ENCODE results near the gene ACOX3. TPM values are rescaled to one million over a fixed set of nuclear protein-coding genes. Genes with fewer than 3 reads are reported as not detected.
"Not testable (repeated sequence)": the region's sequence is repeated elsewhere in the genome, so short reads cannot be mapped to it uniquely, and the experiment has no call there.

Gene ACOX3
- total RNA-seq, 4 donors from 2014 or later: 42.3 to 86.2 (median 50.3) TPM

- DNase-seq: no peak
- H3K27ac ChIP-seq: peak overlapping the region; percentile 92 to 94 (median 94)
- intact Hi-C loops (cut with DNase I): no loop called here
- WGBS, 2 donors: 0 to 6% methylated on average over 1 to 9 of the region's 21 CpGs
- H3K27me3 ChIP-seq: no peaks in the 10 kb centered on the region
- H3K4me1 ChIP-seq: peaks cover 19 to 71% (median 33%) of the 10 kb centered on the region in 3 donors
- TF ChIP-seq POLR2A (IDR thresholded peaks at IDR 0.05): no peak
- no peak for TF ChIP-seq CTCF (IDR thresholded peaks at IDR 0.05)
- peaks cover 0 to 27% (median 0%) of the 10 kb centered on the region in 3 donors for H3K36me3 ChIP-seq
- H3K9me3 ChIP-seq: no peaks in the 10 kb centered on the region
- peak overlapping the region; percentile 87 to 100 (median 92) for H3K4me3 ChIP-seq
Measured at GRCh38 chr4:8427761-8428287, 12.7 kb downstream of the ACOX3 start.

- no peaks in the 10 kb centered on the region for H3K27me3 ChIP-seq
- H3K27ac ChIP-seq: peak overlapping the region; percentile 92 to 94 (median 94)
- H3K9me3 ChIP-seq: no peaks in the 10 kb centered on the region
- 77 to 79% methylated on average over 12 to 15 of the region's 17 CpGs for WGBS, 2 donors
- peaks cover 0 to 27% (median 0%) of the 10 kb centered on the region in 3 donors for H3K36me3 ChIP-seq
- H3K4me3 ChIP-seq: peak overlapping the region; percentile 87 to 100 (median 92)
- H3K4me1 ChIP-seq: peaks cover 23 to 71% (median 34%) of the 10 kb centered on the region in 3 donors
- intact Hi-C loops (cut with DNase I): no loop called here
- no peak for TF ChIP-seq CTCF (IDR thresholded peaks at IDR 0.05)
- TF ChIP-seq POLR2A (IDR thresholded peaks at IDR 0.05): no peak
- no peak for DNase-seq
Measured at GRCh38 chr4:8427262-8427661, 13.3 kb downstream of the ACOX3 start.

- Histone ChIP-seq H3K9me3 (no peaks in the 10 kb centered on the region), H3K27ac (peak overlapping the region in 3 of 4 donors; percentile 6 to 67 (median 65)), H3K27me3 (no peaks in the 10 kb centered on the region), H3K4me1 (peaks cover 31 to 86% (median 41%) of the 10 kb centered on the region in 3 donors), H3K36me3 (peaks cover 0 to 22% (median 0%) of the 10 kb centered on the region in 3 donors), H3K4me3 (no peak overlapping the region)
- WGBS, 2 donors: 96 to 97% methylated on average over 3 to 4 of the region's 5 CpGs
- TF ChIP-seq POLR2A (IDR thresholded peaks at IDR 0.05): no peak
- TF ChIP-seq CTCF (IDR thresholded peaks at IDR 0.05): no peak
- DNase-seq: no peak
- intact Hi-C loops (cut with DNase I): no loop called here
Measured at GRCh38 chr4:8422786-8423185, 17.7 kb downstream of the ACOX3 start.

- WGBS, 2 donors: 19 to 67% methylated on average over 4 of the region's 4 CpGs
- Histone ChIP-seq H3K27ac (peak overlapping the region in 3 of 4 donors; percentile 6 to 67 (median 65)), H3K36me3 (peaks cover 0 to 26% (median 0%) of the 10 kb centered on the region in 3 donors), H3K27me3 (no peaks in the 10 kb centered on the region), H3K9me3 (no peaks in the 10 kb centered on the region), H3K4me3 (no peak overlapping the region), H3K4me1 (peaks cover 27 to 82% (median 37%) of the 10 kb centered on the region in 3 donors)
- TF ChIP-seq POLR2A (IDR thresholded peaks at IDR 0.05) (no peak), CTCF (IDR thresholded peaks at IDR 0.05) (no peak)
- no peak for DNase-seq
- intact Hi-C loops (cut with DNase I): no loop called here
Measured at GRCh38 chr4:8422327-8422726, 18.2 kb downstream of the ACOX3 start.

- H3K9me3 ChIP-seq; H3K27me3 ChIP-seq; DNase-seq; H3K4me3 ChIP-seq; intact Hi-C loops (cut with DNase I): not testable (repeated sequence)
- H3K36me3 ChIP-seq: peaks cover 1 to 48% (median 12%) of the 10 kb centered on the region in 3 donors
- H3K27ac ChIP-seq: peak overlapping the region; percentile 12 to 65 (median 38)
- peaks cover 20 to 60% (median 21%) of the 10 kb centered on the region in 3 donors for H3K4me1 ChIP-seq
Measured at GRCh38 chr4:8420151-8420550, 20.4 kb downstream of the ACOX3 start.
